Esophagus muscularis mucosa (tissue), 4 donors: ENCODE measurements around the gene LMNA.

Experiments
- CTCF ChIP-seq, 3 experiments: fragments of 200-600 bp in 2 of 3; fragments of 450-650 bp in 1 of 3; sonication (generic) in 2 of 3; IDR thresholded peaks; one replicate each; pipeline ENCODE4 v1.5.1; 2017 to 2019; ENCODE audit warnings: antibody characterized with exemption in 3 of 3, mild to moderate bottlenecking in 2 of 3, moderate library complexity in 1 of 3
- EP300 ChIP-seq: sonication (generic); formaldehyde crosslinking; IDR thresholded peaks from one replicate; pipeline ENCODE4 v1.6.1; 2017; ENCODE audit warnings: antibody characterized with exemption
- POLR2A ChIP-seq: fragments of 450-650 bp; IDR thresholded peaks from one replicate; pipeline ENCODE4 v1.6.1; 2017; ENCODE audit warnings: antibody characterized with exemption, moderate library complexity, mild to moderate bottlenecking, low read depth
- POLR2AphosphoS5 ChIP-seq, 2 donors: sonication (generic); formaldehyde crosslinking; IDR thresholded peaks; one replicate each; pipeline ENCODE4 v1.6.1; 2017; ENCODE audit warnings: antibody characterized with exemption in 2 of 2

GRCh38 chr1:156160000-156160742 is 45.7 kb downstream of the LMNA start:
- no peak for TF ChIP-seq POLR2A
- TF ChIP-seq CTCF (IDR thresholded peaks at IDR 0.05) = no peak
- TF ChIP-seq EP300 = no peak
- TF ChIP-seq POLR2AphosphoS5 (IDR thresholded peaks at IDR 0.05) = no peak
